Lower leg skin (tissue), 4 donors: Measurements from ENCODE around the gene NKAPL. TPM values are rescaled to one million over a fixed set of nuclear protein-coding genes. Genes with fewer than 3 reads are reported as not detected.

Experiments used
- DNase-seq, 2 donors: peaks; one replicate each; pipeline ENCODE4 v3.0.0-alpha.2; 2019; ENCODE audit warnings: low spot score in 2 of 2
- H3K4me3 ChIP-seq: fragments of 200-600 bp; sonication (generic); 2 replicates; pipeline ENCODE4 v1.5.1; 2017; ENCODE audit warnings: mild to moderate bottlenecking, low read depth; ENCODE audit not compliant: poor library complexity, severe bottlenecking
- POLR2A ChIP-seq, 2 donors: fragments of 450-650 bp; IDR thresholded peaks; one replicate each; pipeline ENCODE4 v1.6.1; 2016 to 2017; ENCODE audit warnings: antibody characterized with exemption in 2 of 2, mild to moderate bottlenecking in 1 of 2, moderate library complexity in 1 of 2
- WGBS, 2 donors: methylation state at CpG; one replicate each; pipeline ENCODE4 v1.1.5; 2018; 5-methylcytosine and 5-hydroxymethylcytosine counted together
- intact Hi-C: fragments of 100-400 bp; cut with DNase I; formaldehyde crosslinking; loops from one replicate; pipeline ENCODE4 v1.15.0; 2023; ENCODE audit warnings: low total_unique reads
- total RNA-seq, 4 donors: library from RNA; depleted of rRNA; stranded (reverse); fragments of >200 nt; gene quantifications; one replicate each; pipeline ENCODE4 v1.1.0, GENCODE V29; 2016
- TF ChIP-seq, protein P1 (sequence below), 3 donors: fragments of 450-650 bp; IDR thresholded peaks; one replicate each; pipeline ENCODE4 v1.5.1; 2016; ENCODE audit warnings: antibody characterized with exemption in 3 of 3, mild to moderate bottlenecking in 3 of 3, moderate library complexity in 2 of 3

The NKAPL gene
- total RNA-seq, 4 donors from 2014 or later: 0.42 to 1.1 (median 0.75) TPM; not detected in 1

DNA sequence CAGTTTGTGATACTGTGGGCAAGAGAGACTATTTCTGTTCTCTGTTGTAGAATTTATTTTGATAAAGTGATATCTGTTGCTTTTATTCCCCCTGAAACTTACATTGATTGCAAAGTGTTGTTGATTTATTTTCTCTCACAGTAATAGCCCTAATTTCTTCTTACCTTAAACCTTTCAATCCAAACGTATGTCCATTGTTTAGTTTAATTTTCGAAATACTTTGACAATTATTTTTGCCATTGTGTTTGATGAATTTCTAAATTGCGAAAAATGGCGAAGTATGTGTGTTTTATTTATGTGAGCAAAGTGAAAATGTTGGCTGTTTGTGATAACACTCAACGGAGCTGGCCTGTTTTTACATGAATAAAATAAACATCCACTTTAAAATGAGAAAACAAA, 7.5 kb downstream of the NKAPL start:
- intact Hi-C loops: no loop called here
- WGBS, 2 donors: 6 to 12% methylated on average over 5 of the region's 5 CpGs
- no peak for DNase-seq
- no peak for TF ChIP-seq POLR2A (IDR thresholded peaks at IDR 0.05)
- TF ChIP-seq, protein P1, sequence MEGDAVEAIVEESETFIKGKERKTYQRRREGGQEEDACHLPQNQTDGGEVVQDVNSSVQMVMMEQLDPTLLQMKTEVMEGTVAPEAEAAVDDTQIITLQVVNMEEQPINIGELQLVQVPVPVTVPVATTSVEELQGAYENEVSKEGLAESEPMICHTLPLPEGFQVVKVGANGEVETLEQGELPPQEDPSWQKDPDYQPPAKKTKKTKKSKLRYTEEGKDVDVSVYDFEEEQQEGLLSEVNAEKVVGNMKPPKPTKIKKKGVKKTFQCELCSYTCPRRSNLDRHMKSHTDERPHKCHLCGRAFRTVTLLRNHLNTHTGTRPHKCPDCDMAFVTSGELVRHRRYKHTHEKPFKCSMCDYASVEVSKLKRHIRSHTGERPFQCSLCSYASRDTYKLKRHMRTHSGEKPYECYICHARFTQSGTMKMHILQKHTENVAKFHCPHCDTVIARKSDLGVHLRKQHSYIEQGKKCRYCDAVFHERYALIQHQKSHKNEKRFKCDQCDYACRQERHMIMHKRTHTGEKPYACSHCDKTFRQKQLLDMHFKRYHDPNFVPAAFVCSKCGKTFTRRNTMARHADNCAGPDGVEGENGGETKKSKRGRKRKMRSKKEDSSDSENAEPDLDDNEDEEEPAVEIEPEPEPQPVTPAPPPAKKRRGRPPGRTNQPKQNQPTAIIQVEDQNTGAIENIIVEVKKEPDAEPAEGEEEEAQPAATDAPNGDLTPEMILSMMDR (IDR thresholded peaks at IDR 0.05): no peak
- H3K4me3 ChIP-seq: peak overlapping the region; percentile 87

DNA sequence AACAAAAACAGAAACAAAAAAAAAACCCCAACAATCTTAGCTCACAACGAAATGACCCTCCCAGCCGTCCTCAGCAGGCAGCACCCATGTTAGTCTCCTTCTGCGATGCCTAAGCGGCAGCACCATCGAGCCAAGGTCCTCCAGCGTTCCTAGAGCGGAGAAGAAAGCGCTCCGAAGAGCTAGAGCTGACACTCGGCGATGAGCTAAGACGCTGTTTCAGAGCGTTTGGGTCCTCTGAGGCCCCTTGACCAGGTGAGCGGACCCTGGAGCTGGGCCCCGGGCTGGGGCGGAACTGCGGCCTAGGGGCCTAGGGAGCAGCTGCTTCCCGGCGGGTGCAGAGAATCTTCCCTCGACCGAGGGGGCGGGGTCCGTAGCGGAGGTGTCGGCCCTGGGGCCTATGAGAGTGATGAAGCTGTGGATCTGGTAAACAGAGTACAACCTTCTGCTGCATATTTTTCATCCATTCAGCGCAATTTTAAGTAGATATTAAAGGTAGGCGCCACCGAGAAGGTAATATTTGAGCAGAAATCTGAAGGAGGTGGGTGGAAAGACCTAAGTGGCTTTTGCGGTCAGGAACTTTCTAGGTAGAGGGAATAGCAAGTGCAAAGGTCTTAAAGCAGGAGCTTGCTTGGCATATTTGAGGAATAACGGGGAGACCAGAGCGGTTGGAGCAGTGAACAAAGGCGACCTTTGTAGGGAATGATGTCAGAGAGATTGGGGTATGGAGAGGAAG, 8.0 kb downstream of the NKAPL start, which contains the start of gene ZSCAN26:
TSS of gene ZSCAN26 (plus strand) at position 182 of the 733 bp plus-strand sequence. CDS start 4,777 bp downstream, outside the sequence.
- no peak for TF ChIP-seq POLR2A (IDR thresholded peaks at IDR 0.05)
- TF ChIP-seq, protein P1 (IDR thresholded peaks at IDR 0.05): no peak
- H3K4me3 ChIP-seq: peak within 1 kb of the TSS; percentile 87
- 0 to 1% methylated on average over 28 to 30 of the region's 32 CpGs for WGBS, 2 donors
- DNase-seq: peak; percentile 56 to 94
- intact Hi-C loops: no loop called here

DNA sequence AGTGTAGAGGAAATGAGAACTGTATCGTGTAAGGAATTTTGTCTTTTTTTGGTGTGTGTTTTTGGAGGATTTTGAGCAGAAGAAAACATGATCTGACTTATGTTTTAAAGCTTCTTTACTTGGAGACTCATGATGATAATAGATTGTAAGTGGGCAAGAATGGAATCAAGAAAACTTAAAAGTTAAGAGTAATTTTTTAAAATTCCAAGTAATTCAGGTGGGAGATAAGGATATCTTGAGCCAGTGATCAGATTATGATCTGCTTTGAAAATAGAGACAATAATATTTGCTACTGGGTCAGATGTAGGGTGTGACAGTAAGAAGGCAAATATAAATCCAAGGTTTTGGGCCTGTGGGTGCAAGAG, 8.6 kb downstream of the NKAPL start:
- DNase-seq: no peak
- WGBS, 2 donors: 0 to 3% methylated on average over 1 of the region's 1 CpG
- H3K4me3 ChIP-seq: peak overlapping the region; percentile 87
- intact Hi-C loops: no loop called here
- TF ChIP-seq, protein P1 (IDR thresholded peaks at IDR 0.05): no peak
- no peak for TF ChIP-seq POLR2A (IDR thresholded peaks at IDR 0.05)

DNA sequence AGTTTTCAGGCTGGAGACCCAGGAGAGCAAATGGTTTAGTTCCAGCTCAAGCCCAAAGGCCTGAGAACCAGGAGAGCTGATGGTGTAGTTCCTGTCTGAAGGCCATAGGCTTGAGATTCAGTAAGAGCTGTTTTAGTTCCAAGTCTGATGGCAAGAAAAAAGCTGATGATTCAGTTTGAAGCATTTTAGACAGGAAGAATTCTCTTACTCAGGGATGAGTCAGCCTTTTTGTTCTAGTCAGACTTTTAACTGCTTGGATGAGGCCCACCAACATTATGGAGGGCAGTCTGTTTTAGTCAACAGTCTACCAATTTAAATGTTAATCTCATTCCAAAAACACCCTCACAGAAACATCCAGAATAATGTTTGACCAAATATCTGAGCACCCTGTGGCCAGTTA, 10.4 kb downstream of the NKAPL start:
- DNase-seq: no peak
- H3K4me3 ChIP-seq: no peak overlapping the region
- intact Hi-C loops: no loop called here
- TF ChIP-seq, protein P1 (IDR thresholded peaks at IDR 0.05): no peak
- no peak for TF ChIP-seq POLR2A (IDR thresholded peaks at IDR 0.05)

DNA sequence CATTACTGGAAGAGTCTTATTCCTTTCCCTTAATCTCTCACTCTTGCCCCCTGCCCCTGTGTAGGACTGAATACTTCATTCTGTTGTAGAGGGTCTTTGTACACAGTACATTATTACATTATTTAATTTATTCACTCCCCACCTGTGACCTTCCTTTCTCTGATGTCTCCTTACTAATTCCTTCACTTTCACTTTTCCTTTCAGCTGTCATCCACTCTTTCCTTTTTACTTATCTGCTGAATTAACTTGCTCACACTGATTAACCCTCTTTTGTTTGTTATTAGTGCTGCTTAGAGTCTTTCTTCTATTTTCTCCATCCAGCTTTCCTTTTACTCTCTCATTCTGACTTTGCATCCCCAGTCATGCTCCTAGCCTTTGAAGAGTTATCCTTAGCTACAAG, 15.8 kb downstream of the NKAPL start:
- H3K4me3 ChIP-seq: no peak overlapping the region
- TF ChIP-seq, protein P1 (IDR thresholded peaks at IDR 0.05): no peak
- no peak for TF ChIP-seq POLR2A (IDR thresholded peaks at IDR 0.05)
- intact Hi-C loops: no loop called here
- no peak for DNase-seq

DNA sequence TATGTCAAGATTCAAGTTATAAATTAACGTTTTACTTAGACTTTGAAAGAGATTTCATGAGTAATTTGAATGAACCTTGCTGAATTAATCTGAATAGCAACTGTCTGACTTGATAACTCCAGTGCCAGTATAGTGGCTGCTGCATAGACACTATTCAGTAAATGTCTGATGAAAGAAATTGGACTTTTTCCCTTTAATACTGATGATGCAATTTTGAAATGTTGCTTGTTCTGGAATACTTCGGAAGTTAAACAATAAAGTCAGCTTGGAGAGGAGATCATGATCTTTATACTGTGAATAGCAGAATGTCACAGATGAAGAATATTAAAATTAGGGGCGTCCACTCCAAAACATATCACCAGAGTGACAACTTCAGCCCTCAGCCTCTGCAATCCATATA, 18.6 kb downstream of the NKAPL start:
- WGBS, 2 donors: 71 to 82% methylated on average over 3 of the region's 3 CpGs
- no peak overlapping the region for H3K4me3 ChIP-seq
- no peak for DNase-seq
- TF ChIP-seq POLR2A (IDR thresholded peaks at IDR 0.05): no peak
- TF ChIP-seq, protein P1 (IDR thresholded peaks at IDR 0.05): no peak
- intact Hi-C loops: no loop called here
